B cell (primary cell): ENCODE results near the gene AMPH.

Experiments
- EZH2 ChIP-seq: IDR thresholded peaks from 2 replicates; pipeline ENCODE4 v1.6.1; 2012; ENCODE audit warnings: borderline replicate concordance, low read depth, mild to moderate bottlenecking, moderate library complexity, low read length; ENCODE audit not compliant: insufficient read depth, poor library complexity, severe bottlenecking
- TF ChIP-seq, protein P1 (sequence below): fragments of 200-600 bp; IDR thresholded peaks from one replicate; pipeline ENCODE4 v1.8.0; 2022; ENCODE audit warnings: antibody characterized with exemption, mild to moderate bottlenecking

- TF ChIP-seq, protein P1, sequence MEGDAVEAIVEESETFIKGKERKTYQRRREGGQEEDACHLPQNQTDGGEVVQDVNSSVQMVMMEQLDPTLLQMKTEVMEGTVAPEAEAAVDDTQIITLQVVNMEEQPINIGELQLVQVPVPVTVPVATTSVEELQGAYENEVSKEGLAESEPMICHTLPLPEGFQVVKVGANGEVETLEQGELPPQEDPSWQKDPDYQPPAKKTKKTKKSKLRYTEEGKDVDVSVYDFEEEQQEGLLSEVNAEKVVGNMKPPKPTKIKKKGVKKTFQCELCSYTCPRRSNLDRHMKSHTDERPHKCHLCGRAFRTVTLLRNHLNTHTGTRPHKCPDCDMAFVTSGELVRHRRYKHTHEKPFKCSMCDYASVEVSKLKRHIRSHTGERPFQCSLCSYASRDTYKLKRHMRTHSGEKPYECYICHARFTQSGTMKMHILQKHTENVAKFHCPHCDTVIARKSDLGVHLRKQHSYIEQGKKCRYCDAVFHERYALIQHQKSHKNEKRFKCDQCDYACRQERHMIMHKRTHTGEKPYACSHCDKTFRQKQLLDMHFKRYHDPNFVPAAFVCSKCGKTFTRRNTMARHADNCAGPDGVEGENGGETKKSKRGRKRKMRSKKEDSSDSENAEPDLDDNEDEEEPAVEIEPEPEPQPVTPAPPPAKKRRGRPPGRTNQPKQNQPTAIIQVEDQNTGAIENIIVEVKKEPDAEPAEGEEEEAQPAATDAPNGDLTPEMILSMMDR = no peak
- no peak for TF ChIP-seq EZH2
Observed at GRCh38 chr7:38334163-38334562, 297.0 kb downstream of the AMPH start.
